RWPE2 (cell line): ENCODE measurements around the gene MYO1H.
A peak's percentile ranks its signal among the peaks of the same experiment; 100 is the strongest.

ENCODE experiments used
- ATAC-seq: fragments of 200-7000 bp; cut with Tn5 transposase; 3 replicates; pipeline ENCODE4 v1.9.1; 2021; ENCODE audit warnings: low read depth
- DNase-seq: peaks from one replicate; pipeline ENCODE4 v3.0.0-alpha.2; 2020; ENCODE audit warnings: low spot score
- H3K27ac ChIP-seq: fragments of 450-650 bp; 2 replicates; pipeline ENCODE4 v1.5.1; 2017; ENCODE audit warnings: mild to moderate bottlenecking; ENCODE audit not compliant: poor library complexity, severe bottlenecking
- H3K27me3 ChIP-seq: fragments of 250-450 bp; sonication (Bioruptor Pico); 2 replicates; pipeline ENCODE4 v1.5.1; 2021; ENCODE audit warnings: mild to moderate bottlenecking, moderate library complexity; ENCODE audit not compliant: insufficient read depth, poor library complexity, severe bottlenecking
- H3K36me3 ChIP-seq: fragments of 250-450 bp; sonication (Bioruptor Pico); 2 replicates; pipeline ENCODE4 v1.5.1; 2020; ENCODE audit warnings: low read depth, mild to moderate bottlenecking, moderate library complexity
- H3K4me1 ChIP-seq: fragments of 250-450 bp; sonication (Bioruptor Pico); 2 replicates; pipeline ENCODE4 v1.5.1; 2021; ENCODE audit warnings: mild to moderate bottlenecking, moderate library complexity; ENCODE audit not compliant: insufficient read depth, poor library complexity, severe bottlenecking
- H3K4me3 ChIP-seq: fragments of 250-450 bp; sonication (Bioruptor Pico); 2 replicates; pipeline ENCODE4 v1.5.1; 2021; ENCODE audit warnings: mild to moderate bottlenecking, moderate library complexity; ENCODE audit not compliant: severe bottlenecking
- H3K9me3 ChIP-seq: fragments of 250-450 bp; sonication (Bioruptor Pico); 2 replicates; pipeline ENCODE4 v1.5.1; 2021; ENCODE audit warnings: mild to moderate bottlenecking, moderate library complexity; ENCODE audit not compliant: severe bottlenecking
- TF ChIP-seq, protein P1 (sequence below): fragments of 450-650 bp; IDR thresholded peaks from one replicate; pipeline ENCODE4 v1.5.1; 2017; ENCODE audit warnings: mild to moderate bottlenecking, moderate library complexity; ENCODE audit not compliant: poor library complexity, severe bottlenecking

Gene MYO1H

DNA sequence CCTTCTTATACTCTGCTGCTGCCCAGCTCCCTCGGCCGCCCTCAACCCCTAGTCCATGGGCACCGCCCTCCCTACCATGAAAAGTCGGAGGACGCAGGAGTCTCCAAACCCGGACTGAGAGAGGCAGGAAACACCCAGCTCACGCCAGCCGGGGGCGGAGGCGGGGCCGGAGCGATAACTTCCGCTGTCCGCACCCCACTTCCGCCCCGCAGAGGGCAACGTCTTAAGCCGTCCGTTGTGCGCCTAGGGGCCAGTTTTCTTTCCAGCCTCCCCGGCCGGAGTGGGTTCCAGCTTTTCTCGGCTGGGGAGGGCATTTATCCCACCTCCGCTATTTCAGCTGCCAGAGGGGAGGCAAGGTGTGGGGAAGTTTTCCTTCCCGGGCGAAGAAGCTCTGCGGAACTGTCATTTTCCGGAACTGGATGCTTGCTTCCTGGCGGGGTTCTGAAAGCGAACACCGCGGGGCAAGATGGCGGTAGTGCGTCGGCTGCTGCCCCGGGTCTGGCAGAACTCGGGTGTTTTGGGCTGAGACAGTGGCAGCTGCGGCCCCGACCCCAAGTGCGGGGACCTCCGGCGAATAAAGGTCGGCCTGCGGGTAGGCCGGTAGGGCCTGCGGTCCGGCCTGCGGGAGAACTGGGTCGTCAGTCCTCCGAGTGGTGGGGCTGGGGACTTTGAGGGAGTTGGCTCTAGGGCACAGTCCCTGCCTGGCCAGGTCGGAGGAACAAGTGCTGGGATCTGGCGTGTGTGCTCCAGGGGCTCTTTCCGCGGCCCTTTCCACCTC lies 129.7 kb downstream of the MYO1H start, which contains the start of the genes KCTD10 and UBE3B:
KCTD10 (minus strand) TSS at position 116 of the 778 bp plus-strand sequence; CDS start at position 78, 38 bp downstream.
UBE3B (plus strand) TSS at position 450 of the 778 bp plus-strand sequence. CDS start 5,918 bp downstream, outside the sequence.
- TF ChIP-seq, protein P1, sequence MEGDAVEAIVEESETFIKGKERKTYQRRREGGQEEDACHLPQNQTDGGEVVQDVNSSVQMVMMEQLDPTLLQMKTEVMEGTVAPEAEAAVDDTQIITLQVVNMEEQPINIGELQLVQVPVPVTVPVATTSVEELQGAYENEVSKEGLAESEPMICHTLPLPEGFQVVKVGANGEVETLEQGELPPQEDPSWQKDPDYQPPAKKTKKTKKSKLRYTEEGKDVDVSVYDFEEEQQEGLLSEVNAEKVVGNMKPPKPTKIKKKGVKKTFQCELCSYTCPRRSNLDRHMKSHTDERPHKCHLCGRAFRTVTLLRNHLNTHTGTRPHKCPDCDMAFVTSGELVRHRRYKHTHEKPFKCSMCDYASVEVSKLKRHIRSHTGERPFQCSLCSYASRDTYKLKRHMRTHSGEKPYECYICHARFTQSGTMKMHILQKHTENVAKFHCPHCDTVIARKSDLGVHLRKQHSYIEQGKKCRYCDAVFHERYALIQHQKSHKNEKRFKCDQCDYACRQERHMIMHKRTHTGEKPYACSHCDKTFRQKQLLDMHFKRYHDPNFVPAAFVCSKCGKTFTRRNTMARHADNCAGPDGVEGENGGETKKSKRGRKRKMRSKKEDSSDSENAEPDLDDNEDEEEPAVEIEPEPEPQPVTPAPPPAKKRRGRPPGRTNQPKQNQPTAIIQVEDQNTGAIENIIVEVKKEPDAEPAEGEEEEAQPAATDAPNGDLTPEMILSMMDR, result no peak
- ATAC-seq, result peak; percentile 93
- H3K27ac ChIP-seq, result peak within 1 kb of the TSS; percentile 57

DNA sequence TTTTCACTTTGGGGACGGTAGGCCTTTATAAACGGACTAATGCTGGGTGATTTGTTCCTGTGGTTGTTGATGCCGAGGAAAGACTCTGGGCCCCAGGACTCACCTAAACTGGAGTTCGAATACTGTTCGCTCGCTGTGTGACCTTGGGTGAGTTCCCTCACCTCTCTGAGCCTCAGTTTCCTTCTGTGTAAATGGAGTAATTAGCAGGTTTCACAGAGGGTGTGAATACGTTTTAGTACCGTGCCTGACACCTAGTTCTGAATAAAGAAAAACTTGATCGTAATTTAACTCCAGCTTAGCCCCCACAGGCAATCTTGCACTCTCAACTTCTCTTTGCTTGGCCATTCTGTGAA lies 130.2 kb downstream of the MYO1H start:
- Histone ChIP-seq H3K27ac (peak overlapping the region; percentile 57), H3K9me3 (no peaks in the 10 kb centered on the region), H3K27me3 (no peaks in the 10 kb centered on the region), H3K4me1 (peaks cover 18% of the 10 kb centered on the region), H3K4me3 (peak overlapping the region; percentile 89), H3K36me3 (peaks cover 31% of the 10 kb centered on the region)
- TF ChIP-seq, protein P1, result no peak
- ATAC-seq (no peak), DNase-seq (no peak)

More for the DNA sequence above, 129.7 kb downstream of the MYO1H start, which contains the start of the genes KCTD10 and UBE3B:
- H3K4me3 ChIP-seq, result peak within 1 kb of the TSS; percentile 89
- H3K27me3 ChIP-seq, result no peaks in the 10 kb centered on the region
- H3K9me3 ChIP-seq, result no peaks in the 10 kb centered on the region
- peak; percentile 81 for DNase-seq
- H3K4me1 ChIP-seq, result peaks cover 18% of the 10 kb centered on the region
- peaks cover 31% of the 10 kb centered on the region for H3K36me3 ChIP-seq

DNA sequence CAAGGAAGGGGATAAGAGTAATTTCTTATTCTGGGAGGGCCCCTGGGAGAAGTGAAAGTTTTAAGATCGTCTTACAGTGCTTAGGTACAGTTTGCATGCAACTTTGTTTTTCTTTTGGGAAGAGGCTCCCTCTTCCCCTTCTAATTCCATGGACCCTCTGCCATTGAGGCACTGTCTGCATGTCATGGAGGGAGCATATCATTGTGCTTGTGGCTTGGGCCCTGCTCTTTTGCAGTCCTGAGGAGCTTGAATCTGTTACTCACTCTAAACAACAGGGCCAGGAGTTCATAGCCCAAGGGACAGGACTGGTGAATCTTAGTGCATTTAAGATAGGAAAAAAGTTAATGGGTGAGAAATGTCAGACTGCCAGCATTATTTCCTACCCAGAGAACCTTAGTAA lies 132.1 kb downstream of the MYO1H start:
- TF ChIP-seq, protein P1, result no peak
- Histone ChIP-seq H3K4me3 (no peak overlapping the region), H3K27ac (no peak overlapping the region), H3K9me3 (no peaks in the 10 kb centered on the region), H3K4me1 (peaks cover 18% of the 10 kb centered on the region), H3K36me3 (peaks cover 32% of the 10 kb centered on the region), H3K27me3 (no peaks in the 10 kb centered on the region)
- ATAC-seq (no peak), DNase-seq (no peak)

DNA sequence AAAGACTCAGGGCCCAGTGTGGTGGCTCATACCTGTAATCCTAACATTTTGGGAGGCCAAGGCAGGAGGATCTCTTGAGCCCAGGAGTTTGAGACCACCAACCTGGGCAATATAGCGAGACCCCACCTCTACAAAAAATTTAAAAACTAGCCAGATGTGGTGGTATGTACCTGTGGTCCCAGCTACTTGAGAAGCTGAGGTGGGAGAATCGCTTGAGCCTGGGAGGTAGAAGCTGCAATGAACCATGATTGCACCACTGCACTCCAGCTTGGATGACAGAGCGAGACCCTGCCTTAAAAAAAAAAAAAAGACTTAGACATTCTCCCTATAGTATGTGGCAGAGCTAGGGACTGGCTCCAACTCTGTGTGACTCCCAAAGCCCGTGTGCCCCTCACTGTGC lies 132.7 kb downstream of the MYO1H start:
- H3K4me3 ChIP-seq, result no peak overlapping the region
- TF ChIP-seq, protein P1, result no peak
- H3K36me3 ChIP-seq, result peaks cover 38% of the 10 kb centered on the region
- no peaks in the 10 kb centered on the region for H3K27me3 ChIP-seq
- H3K9me3 ChIP-seq, result no peaks in the 10 kb centered on the region
- peaks cover 18% of the 10 kb centered on the region for H3K4me1 ChIP-seq
- no peak for DNase-seq
- no peak overlapping the region for H3K27ac ChIP-seq
- no peak for ATAC-seq

DNA sequence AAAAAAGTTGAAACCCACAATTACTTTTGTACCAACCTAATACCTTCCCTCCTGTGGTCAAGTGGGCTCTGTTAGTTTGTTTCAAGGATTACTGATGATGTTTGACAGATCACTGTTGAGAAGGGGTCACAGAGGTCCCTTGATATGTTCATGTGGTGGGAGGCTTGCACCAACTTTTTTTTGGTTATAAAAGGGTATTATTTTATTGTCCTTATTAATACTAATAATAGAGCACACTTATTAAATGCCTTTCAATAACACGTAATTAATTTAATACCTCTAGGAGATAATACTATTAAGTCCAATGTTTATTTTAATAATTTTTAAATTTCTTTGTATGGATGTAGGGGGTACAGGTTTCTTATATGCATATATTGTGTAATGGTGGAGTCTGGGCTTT lies 134.2 kb downstream of the MYO1H start:
- no peak overlapping the region for H3K4me3 ChIP-seq
- DNase-seq (no peak), ATAC-seq (no peak)
- H3K27ac ChIP-seq, result no peak overlapping the region
- H3K4me1 ChIP-seq, result peaks cover 10% of the 10 kb centered on the region
- no peaks in the 10 kb centered on the region for H3K27me3 ChIP-seq
- no peaks in the 10 kb centered on the region for H3K9me3 ChIP-seq
- H3K36me3 ChIP-seq, result peaks cover 51% of the 10 kb centered on the region
- TF ChIP-seq, protein P1, result no peak
